Measurements from ENCODE around the gene COL6A1.

DNA sequence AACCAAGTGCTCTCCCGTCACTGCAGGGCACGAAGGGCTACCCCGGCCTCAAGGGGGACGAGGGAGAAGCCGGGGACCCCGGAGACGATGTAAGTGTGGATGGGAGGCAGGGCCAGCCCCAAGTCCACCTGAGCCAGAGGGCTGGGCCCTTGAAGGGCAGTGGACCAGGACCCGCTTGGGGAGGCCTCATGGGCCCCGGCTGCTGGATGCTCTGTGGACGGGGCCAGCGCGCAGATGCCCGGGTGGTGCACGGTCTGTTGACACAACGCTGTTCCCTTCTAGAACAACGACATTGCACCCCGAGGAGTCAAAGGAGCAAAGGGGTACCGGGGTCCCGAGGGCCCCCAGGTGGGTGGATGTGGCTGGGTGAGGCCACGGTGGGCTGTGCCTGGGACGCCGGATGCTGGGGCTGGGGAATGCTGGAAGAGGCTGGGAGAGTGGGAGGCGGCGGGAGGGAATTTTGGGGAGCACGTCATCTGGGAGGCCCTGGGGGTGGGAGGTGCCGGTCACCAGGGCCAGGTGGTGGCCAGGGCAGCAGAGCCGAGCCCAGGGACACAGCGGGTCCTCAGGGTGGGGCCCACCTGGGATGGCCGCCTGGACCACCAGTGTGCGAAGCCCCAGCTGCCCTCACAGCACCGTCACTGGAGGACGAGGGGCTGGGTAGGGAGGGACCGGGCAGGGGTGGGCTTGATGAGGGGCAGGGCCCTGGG, 17.5 kb downstream of the COL6A1 start:
- TF ChIP-seq CTCF (IDR thresholded peaks at IDR 0.05) (no peak), EZH2phosphoT487 (IDR thresholded peaks at IDR 0.05) (no peak)

Measured in neural progenitor cell (in vitro differentiated cells).